GM12878 (cell line): ENCODE results near the gene DMWD. TPM values are rescaled to one million over a fixed set of nuclear protein-coding genes. Genes with fewer than 3 reads are reported as not detected.

Source experiments
- ATAC-seq: fragments of 200-7000 bp; cut with Tn5 transposase; 3 replicates; pipeline ENCODE4 v1.9.1; 2020; ENCODE audit warnings: mild to moderate bottlenecking, moderate library complexity
- BruUV-seq: library from RNA; stranded (reverse); fragments of 400-500 nt; replicated peaks from 2 replicates; lab custom pipeline; 2021; lab: Mats Ljungman, UMichigan
- CTCF ChIA-PET: fragments of 300-600 bp; sonication (Branson Sonifier 250); formaldehyde crosslinking; extraction: SDS; loops from one replicate; lab custom pipeline; 2021; ENCODE audit warnings: inconsistent platforms; lab: Yijun Ruan, JAX
- POLR2A ChIA-PET: fragments of 350-600 bp; formaldehyde crosslinking; extraction: SDS; loops from one replicate; lab custom pipeline; 2021; ENCODE audit warnings: inconsistent platforms; lab: Charles Lee
- RAD21 ChIA-PET: fragments of 300-600 bp; sonication (Branson Sonifier 250); formaldehyde crosslinking; loops from one replicate; lab custom pipeline; 2023; ENCODE audit warnings: antibody characterized with exemption; ENCODE audit not compliant: unreplicated experiment; lab: Charles Lee
- SMC1A ChIA-PET: fragments of 300-600 bp; sonication (Branson Sonifier 250); formaldehyde crosslinking; loops from one replicate; lab custom pipeline; 2023; ENCODE audit not compliant: unreplicated experiment, uncharacterized antibody; lab: Charles Lee
- DNase-seq: peaks from one replicate; pipeline ENCODE4 v3.0.0-alpha.2; 2011; ENCODE audit warnings: low read depth, low spot score
- FAIRE-seq: peaks from 3 replicates; lab custom pipeline; 2011; peaks lifted over from hg19 to GRCh38; lab: Jason Lieb, UNC
- H2AFZ ChIP-seq: 2 replicates; pipeline ENCODE4 v1.6.0; 2011; ENCODE audit warnings: low read depth, low read length, control low read depth; ENCODE audit not compliant: control insufficient read depth
- H3K27ac ChIP-seq: 2 replicates; pipeline ENCODE4 v1.5.1; 2011; ENCODE audit warnings: control low read depth; ENCODE audit not compliant: control insufficient read depth, insufficient read depth
- H3K27me3 ChIP-seq, 2 experiments: replicated peaks in 1 of 2; 2 replicates each; pipeline versions ENCODE4 v1.6.0 to v1.6.1; 2011; ENCODE audit warnings: low read length in 1 of 2; ENCODE audit not compliant: control insufficient read depth in 2 of 2, insufficient read depth in 2 of 2
- H3K36me3 ChIP-seq, 2 experiments: 2 replicates each; pipeline ENCODE4 v1.5.1; 2011; ENCODE audit warnings: low read length in 1 of 2; ENCODE audit not compliant: control insufficient read depth in 2 of 2, insufficient read depth in 2 of 2
- H3K4me1 ChIP-seq: 2 replicates; pipeline ENCODE4 v1.6.1; 2011; ENCODE audit warnings: mild to moderate bottlenecking, low read length, moderate library complexity, mixed read lengths; ENCODE audit not compliant: control insufficient read depth, insufficient read depth
- H3K4me2 ChIP-seq: 2 replicates; pipeline ENCODE4 v1.6.0; 2011; ENCODE audit warnings: control low read depth; ENCODE audit not compliant: control insufficient read depth, insufficient read depth
- H3K4me3 ChIP-seq: fragments of 200-600 bp; sonication (generic); 2 replicates; pipeline ENCODE4 v1.5.1; 2016
- H3K79me2 ChIP-seq: 2 replicates; pipeline ENCODE4 v1.6.0; 2011; ENCODE audit warnings: low read length; ENCODE audit not compliant: control insufficient read depth, insufficient read depth
- H3K9ac ChIP-seq: 2 replicates; pipeline ENCODE4 v1.8.0; 2011; ENCODE audit warnings: low read length, control low read depth, mixed read lengths; ENCODE audit not compliant: control insufficient read depth, insufficient read depth
- H3K9me3 ChIP-seq: replicated peaks from 3 replicates; pipeline ENCODE4 v1.5.1; 2011; ENCODE audit warnings: mild to moderate bottlenecking, low read length; ENCODE audit not compliant: control insufficient read depth, insufficient read depth
- H4K20me1 ChIP-seq: 2 replicates; pipeline ENCODE4 v1.6.0; 2011; ENCODE audit not compliant: control insufficient read depth, insufficient read depth
- CBX3 ChIP-seq: fragments of 200-600 bp; sonication (generic); IDR thresholded peaks from 2 replicates; pipeline ENCODE4 v1.6.1; 2016; ENCODE audit warnings: low read depth, borderline replicate concordance
- CHD1 ChIP-seq: IDR thresholded peaks from 2 replicates; pipeline ENCODE4 v1.6.1; 2012; ENCODE audit warnings: low read depth, low read length, improper control_type of control experiment
- CTCF ChIP-seq, 3 experiments: IDR thresholded peaks in 2 of 3; conservative IDR thresholded peaks in 1 of 3; 2 replicates each; pipeline ENCODE4 v1.5.1; 2011; ENCODE audit warnings: low read depth in 3 of 3, low read length in 3 of 3, mild to moderate bottlenecking in 3 of 3, control low read depth in 2 of 3, moderate library complexity in 2 of 3, inconsistent platforms in 1 of 3, mixed read lengths in 1 of 3; ENCODE audit not compliant: control insufficient read depth in 2 of 3, insufficient read depth in 1 of 3; ENCODE audit errors: extremely low read depth in 1 of 3
- EZH2 ChIP-seq: IDR thresholded peaks from 2 replicates; pipeline ENCODE4 v1.6.1; 2012; ENCODE audit warnings: low read depth, mild to moderate bottlenecking, control low read depth, inconsistent platforms, low read length, borderline replicate concordance; ENCODE audit not compliant: control insufficient read depth
- FOS ChIP-seq: IDR thresholded peaks from 3 replicates; pipeline ENCODE4 v1.6.1; 2011; ENCODE audit warnings: borderline replicate concordance; ENCODE audit not compliant: insufficient read length; ENCODE audit errors: extremely low read depth
- GABPA ChIP-seq: IDR thresholded peaks from 2 replicates; pipeline ENCODE4 v1.6.1; 2014; ENCODE audit warnings: antibody characterized with exemption, low read depth, mild to moderate bottlenecking, inconsistent platforms
- IKZF1 ChIP-seq: fragments of 450-650 bp; conservative IDR thresholded peaks from 2 replicates; pipeline ENCODE4 v1.6.1; 2017; ENCODE audit warnings: antibody characterized with exemption, mild to moderate bottlenecking
- IKZF2 ChIP-seq, 2 experiments: fragments of 450-650 bp; IDR thresholded peaks; 2 replicates each; pipeline ENCODE4 v1.6.1; 2017; ENCODE audit warnings: mild to moderate bottlenecking in 2 of 2, moderate library complexity in 2 of 2
- MYB ChIP-seq: fragments of 150-350 bp; IDR thresholded peaks from 2 replicates; pipeline ENCODE4 v1.6.1; 2014; ENCODE audit warnings: mild to moderate bottlenecking, low read depth, low read length, borderline replicate concordance
- NR2C1 ChIP-seq: fragments of 450-650 bp; IDR thresholded peaks from 2 replicates; pipeline ENCODE4 v1.6.1; 2017; ENCODE audit warnings: antibody characterized with exemption, mild to moderate bottlenecking, moderate library complexity
- NRF1 ChIP-seq: conservative IDR thresholded peaks from 2 replicates; pipeline ENCODE4 v1.6.1; 2011; ENCODE audit warnings: mild to moderate bottlenecking, low read depth, low read length, improper control_type of control experiment
- PAX5 ChIP-seq: IDR thresholded peaks from 2 replicates; pipeline ENCODE4 v1.6.1; 2011; ENCODE audit warnings: low read depth, low read length, borderline replicate concordance
- RELA ChIP-seq: fragments of 450-650 bp; IDR thresholded peaks from 2 replicates; pipeline ENCODE4 v1.8.0; 2014; ENCODE audit warnings: borderline replicate concordance; ENCODE audit not compliant: partially characterized antibody
- SREBF1 ChIP-seq: IDR thresholded peaks from 2 replicates; pipeline ENCODE4 v1.6.1; 2012; ENCODE audit warnings: mild to moderate bottlenecking, low read length
- SUPT20H ChIP-seq: IDR thresholded peaks from 2 replicates; pipeline ENCODE4 v1.6.1; 2011; ENCODE audit warnings: low read depth, mild to moderate bottlenecking, low read length, moderate library complexity, borderline replicate concordance; ENCODE audit not compliant: control insufficient read depth
- USF1 ChIP-seq: IDR thresholded peaks from 2 replicates; pipeline ENCODE4 v1.6.1; 2011; ENCODE audit warnings: borderline replicate concordance, low read depth, mild to moderate bottlenecking, moderate library complexity, mixed read lengths, low read length; ENCODE audit not compliant: insufficient read depth; ENCODE audit errors: extremely low read length
- WRNIP1 ChIP-seq: IDR thresholded peaks from 2 replicates; pipeline ENCODE4 v1.6.1; 2011; ENCODE audit warnings: low read depth, low read length, improper control_type of control experiment, borderline replicate concordance
- ZZZ3 ChIP-seq: IDR thresholded peaks from 2 replicates; pipeline ENCODE4 v1.6.1; 2011; ENCODE audit warnings: low read depth; ENCODE audit not compliant: control insufficient read depth, insufficient read length
- WGBS: methylation state at CpG from one replicate; pipeline ENCODE4 v1.1.6; 2016; ENCODE audit warnings: low lambda C conversion rate; ENCODE audit not compliant: insufficient replicate concordance, insufficient coverage; ENCODE audit errors: missing lambda C conversion rate; 5-methylcytosine and 5-hydroxymethylcytosine counted together
- in situ Hi-C: fragments of 300-500 bp; cut with MboI; formaldehyde crosslinking; loops from 9 replicates; pipeline ENCODE4 v1.14.3; 2018; ENCODE audit warnings: mixed read lengths
- intact Hi-C: fragments of 100-400 bp; cut with micrococcal nuclease; formaldehyde crosslinking; loops from one replicate; pipeline ENCODE4 v1.14.2; 2022; ENCODE audit not compliant: unreplicated experiment
- polyA plus RNA-seq, 11 experiments: library from polyadenylated mRNA; depleted of rRNA in 4 of 11; unstranded in 6 of 11; stranded (reverse) in 5 of 11; fragments of >200 nt; fragmentation: Nextera tagmentation in 4 of 11; fragmentation: Illumina TruSeq in 1 of 11; extraction: Ambion mirVana in 4 of 11; extraction: Trizol in 1 of 11; gene quantifications; 1 replicate in 1 of 11; 2 replicates in 10 of 11; pipeline versions ENCODE4 v1.2.1 to v1.2.3, GENCODE V29; 2011 to 2016; ENCODE audit warnings: inconsistent platforms in 2 of 11, missing spikeins in 2 of 11, low read depth in 1 of 11
- total RNA-seq, 4 experiments: library from RNA; depleted of rRNA in 3 of 4; stranded (reverse); fragments of >200 nt in 3 of 4; fragmentation: Illumina TruSeq in 1 of 4; extraction: Trizol in 1 of 4; gene quantifications; 2 replicates each; pipeline versions ENCODE4 v1.2.1 to v1.2.3, GENCODE V29; 2013 to 2021

DMWD gene
- total and polyA plus RNA-seq, 10 of the 15 experiments (the other 5 are each of a cell fraction or from before 2014, with no cell fraction given) = 3.5 to 56.0 (median 11.6) TPM

GRCh38 chr19:45758921-45759320, 33.7 kb downstream of the DMWD start:
- no peaks in the 10 kb centered on the region for H3K36me3 ChIP-seq
- no peaks in the 10 kb centered on the region for H3K4me1 ChIP-seq
- WGBS = 26% methylated on average over 9 of the region's 9 CpGs
- intact Hi-C loops = no loop called here
- SMC1A ChIA-PET = no interaction called here
- H4K20me1 ChIP-seq = no peaks in the 10 kb centered on the region
- no peak overlapping the region for H2AFZ ChIP-seq
- CTCF ChIA-PET = no interaction called here
- no peak for FAIRE-seq
- H3K27ac ChIP-seq = no peak overlapping the region
- no peaks in the 10 kb centered on the region for H3K27me3 ChIP-seq
- H3K79me2 ChIP-seq = no peaks in the 10 kb centered on the region
- RAD21 ChIA-PET = interaction anchor here (1.2 kb wide), 1 partner anchor 10 kb away, joined by 3 read pairs; the partner anchor contains the start of gene SIX5
- BruUV-seq = no TSS peak
- no peaks in the 10 kb centered on the region for H3K9me3 ChIP-seq
- no peak for DNase-seq
- in situ Hi-C loops = no loop called here
- H3K4me3 ChIP-seq = no peak overlapping the region
- TF ChIP-seq IKZF2 (IDR thresholded peaks at IDR 0.05) (no peak), NRF1 (no peak), CBX3 (no peak), PAX5 (no peak), CTCF (IDR thresholded peaks at IDR 0.05 in 2 of 3, conservative IDR thresholded peaks at IDR 0.05 in 1 of 3; ENCODE audit: control insufficient read depth in 2 of 3, extremely low read depth in 1 of 3, insufficient read depth in 1 of 3, low read depth in 3 of 3, low read length in 3 of 3) (no peak), SREBF1 (no peak), IKZF1 (no peak), MYB (no peak), RELA (no peak), CHD1 (no peak), GABPA (no peak), USF1 (no peak), NR2C1 (no peak), FOS (no peak), ZZZ3 (no peak), EZH2 (no peak), SUPT20H (no peak), WRNIP1 (no peak)
- TF ChIP-seq, all 136 proteins: peak for 0
- no peak overlapping the region for H3K9ac ChIP-seq
- ATAC-seq = no peak
- POLR2A ChIA-PET = no interaction called here
- no peak overlapping the region for H3K4me2 ChIP-seq
